Caco-2 (cell line): Measurements from ENCODE around the gene PPARGC1A. TPM values are rescaled to one million over a fixed set of nuclear protein-coding genes. Genes with fewer than 3 reads are reported as not detected.

Experiments used
- BruUV-seq: library from RNA; stranded (reverse); fragments of 400-500 nt; replicated peaks from 2 replicates; lab custom pipeline; 2021; lab: Mats Ljungman, UMichigan
- CTCF ChIA-PET: fragments of 300-600 bp; sonication (Branson Sonifier 250); formaldehyde crosslinking; loops from one replicate; lab custom pipeline; 2022; ENCODE audit warnings: antibody characterized with exemption; lab: Charles Lee
- POLR2A ChIA-PET: fragments of 300-600 bp; sonication (Branson Sonifier 250); formaldehyde crosslinking; loops from one replicate; lab custom pipeline; 2022; ENCODE audit warnings: antibody characterized with exemption; lab: Charles Lee
- DNase-seq, 2 experiments: peaks; one replicate each; pipeline versions ENCODE4 v3.0.0 to v3.0.0-alpha.2; 2020 to 2022
- H3K27me3 ChIP-seq: replicated peaks from 2 replicates; pipeline ENCODE4 v1.6.0; 2011; ENCODE audit warnings: low read length; ENCODE audit not compliant: control insufficient read depth, insufficient read depth
- H3K36me3 ChIP-seq: 2 replicates; pipeline ENCODE4 v1.5.1; 2011; ENCODE audit warnings: low read length; ENCODE audit not compliant: control insufficient read depth, insufficient read depth
- H3K4me1 ChIP-seq: fragments of 250-450 bp; sonication (Bioruptor Pico); 2 replicates; pipeline ENCODE4 v1.5.1; 2020; ENCODE audit warnings: mild to moderate bottlenecking
- H3K4me3 ChIP-seq: 2 replicates; pipeline ENCODE4 v1.5.1; 2011; ENCODE audit warnings: low read depth, mild to moderate bottlenecking, control low read depth, low read length
- H3K9me3 ChIP-seq: fragments of 250-450 bp; sonication (Bioruptor Pico); 2 replicates; pipeline ENCODE4 v1.5.1; 2020; ENCODE audit warnings: mild to moderate bottlenecking, moderate library complexity
- H3K27ac Mint-ChIP-seq: one replicate; pipeline ENCODE4 v1.8.0; 2022; ENCODE audit warnings: mixed read lengths; ENCODE audit not compliant: unreplicated experiment
- H3K27me3 Mint-ChIP-seq: one replicate; pipeline ENCODE4 v1.8.0; 2022; ENCODE audit warnings: mixed read lengths; ENCODE audit not compliant: insufficient read depth, unreplicated experiment
- H3K36me3 Mint-ChIP-seq: one replicate; pipeline ENCODE4 v1.8.0; 2022; ENCODE audit warnings: mild to moderate bottlenecking, mixed read lengths; ENCODE audit not compliant: insufficient read depth, unreplicated experiment
- H3K4me1 Mint-ChIP-seq: one replicate; pipeline ENCODE4 v1.8.0; 2022; ENCODE audit warnings: low read depth, mixed read lengths; ENCODE audit not compliant: unreplicated experiment
- H3K4me3 Mint-ChIP-seq: one replicate; pipeline ENCODE4 v1.8.0; 2022; ENCODE audit warnings: mild to moderate bottlenecking, moderate library complexity, mixed read lengths; ENCODE audit not compliant: unreplicated experiment
- H3K9me3 Mint-ChIP-seq: one replicate; pipeline ENCODE4 v1.8.0; 2022; ENCODE audit warnings: mixed read lengths; ENCODE audit not compliant: unreplicated experiment
- intact Hi-C: fragments of 100-400 bp; cut with micrococcal nuclease; formaldehyde crosslinking; loops from one replicate; pipeline ENCODE4 v1.10.0; 2022; ENCODE audit not compliant: unreplicated experiment
- total RNA-seq: library from RNA; stranded (reverse); gene quantifications from 2 replicates; pipeline ENCODE4 v1.2.3, GENCODE V29; 2022
- TF ChIP-seq, protein P1 (sequence below), 2 experiments: fragments of 200-600 bp in 1 of 2; IDR thresholded peaks; 1 replicate in 1 of 2; 2 replicates in 1 of 2; pipeline versions ENCODE4 v1.5.1 to v1.8.0; 2011 to 2022; ENCODE audit warnings: antibody characterized with exemption in 1 of 2, control low read depth in 1 of 2, inconsistent platforms in 1 of 2, low read depth in 1 of 2, low read length in 1 of 2, mild to moderate bottlenecking in 1 of 2, moderate library complexity in 1 of 2; ENCODE audit not compliant: insufficient read depth in 1 of 2, severe bottlenecking in 1 of 2, unreplicated experiment in 1 of 2

The PPARGC1A gene
- total RNA-seq, 1 experiment from 2014 or later = not detected

DNA sequence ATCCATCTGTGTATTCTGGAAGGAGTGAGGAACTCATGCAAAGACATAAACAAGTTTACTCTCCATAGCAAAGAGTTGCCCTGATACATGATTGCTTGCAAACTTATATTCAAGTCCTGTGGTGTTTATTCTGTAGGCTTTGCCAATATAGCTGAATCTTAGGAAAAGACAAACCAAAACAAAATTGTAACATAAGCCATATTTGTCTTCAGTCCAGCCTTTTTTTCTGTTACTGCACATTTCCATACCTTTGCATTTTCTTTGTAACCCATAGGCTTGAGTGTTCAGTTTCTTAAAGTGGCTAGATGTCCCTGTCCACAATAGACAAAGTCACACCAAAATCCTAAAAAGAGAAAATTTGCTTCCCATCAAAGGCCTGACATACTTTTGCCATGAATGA is 120.4 kb downstream of the PPARGC1A start:
- DNase-seq = no peak
- TF ChIP-seq, protein P1, sequence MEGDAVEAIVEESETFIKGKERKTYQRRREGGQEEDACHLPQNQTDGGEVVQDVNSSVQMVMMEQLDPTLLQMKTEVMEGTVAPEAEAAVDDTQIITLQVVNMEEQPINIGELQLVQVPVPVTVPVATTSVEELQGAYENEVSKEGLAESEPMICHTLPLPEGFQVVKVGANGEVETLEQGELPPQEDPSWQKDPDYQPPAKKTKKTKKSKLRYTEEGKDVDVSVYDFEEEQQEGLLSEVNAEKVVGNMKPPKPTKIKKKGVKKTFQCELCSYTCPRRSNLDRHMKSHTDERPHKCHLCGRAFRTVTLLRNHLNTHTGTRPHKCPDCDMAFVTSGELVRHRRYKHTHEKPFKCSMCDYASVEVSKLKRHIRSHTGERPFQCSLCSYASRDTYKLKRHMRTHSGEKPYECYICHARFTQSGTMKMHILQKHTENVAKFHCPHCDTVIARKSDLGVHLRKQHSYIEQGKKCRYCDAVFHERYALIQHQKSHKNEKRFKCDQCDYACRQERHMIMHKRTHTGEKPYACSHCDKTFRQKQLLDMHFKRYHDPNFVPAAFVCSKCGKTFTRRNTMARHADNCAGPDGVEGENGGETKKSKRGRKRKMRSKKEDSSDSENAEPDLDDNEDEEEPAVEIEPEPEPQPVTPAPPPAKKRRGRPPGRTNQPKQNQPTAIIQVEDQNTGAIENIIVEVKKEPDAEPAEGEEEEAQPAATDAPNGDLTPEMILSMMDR (IDR thresholded peaks at IDR 0.05; ENCODE audit: insufficient read depth in 1 of 2, low read depth in 1 of 2, low read length in 1 of 2, severe bottlenecking in 1 of 2, unreplicated experiment in 1 of 2) = no peak
- Histone ChIP-seq H3K27me3 (no peaks in the 10 kb centered on the region), H3K4me3 (no peak overlapping the region), H3K9me3 (no peaks in the 10 kb centered on the region), H3K4me1 (no peaks in the 10 kb centered on the region), H3K36me3 (no peaks in the 10 kb centered on the region)
- no peak overlapping the region for H3K27ac Mint-ChIP-seq
- no peaks in the 10 kb centered on the region for H3K27me3 Mint-ChIP-seq
- BruUV-seq = no TSS peak
- no peak overlapping the region for H3K4me3 Mint-ChIP-seq
- ChIA-PET CTCF (no interaction called here), POLR2A (no interaction called here)
- H3K36me3 Mint-ChIP-seq = no peaks in the 10 kb centered on the region
- intact Hi-C loops = no loop called here
- H3K9me3 Mint-ChIP-seq = no peaks in the 10 kb centered on the region
- no peaks in the 10 kb centered on the region for H3K4me1 Mint-ChIP-seq

GRCh38 chr4:23768541-23768940 is 121.3 kb downstream of the PPARGC1A start:
- Mint-ChIP-seq H3K27me3 (no peaks in the 10 kb centered on the region), H3K9me3 (no peaks in the 10 kb centered on the region), H3K36me3 (no peaks in the 10 kb centered on the region), H3K27ac (no peak overlapping the region), H3K4me1 (no peaks in the 10 kb centered on the region), H3K4me3 (no peak overlapping the region)
- TF ChIP-seq, protein P1 (IDR thresholded peaks at IDR 0.05; ENCODE audit: insufficient read depth in 1 of 2, low read depth in 1 of 2, low read length in 1 of 2, severe bottlenecking in 1 of 2, unreplicated experiment in 1 of 2) = no peak
- H3K4me3 ChIP-seq = no peak overlapping the region
- POLR2A ChIA-PET = no interaction called here
- CTCF ChIA-PET = no interaction called here
- intact Hi-C loops = no loop called here
- H3K27me3 ChIP-seq = no peaks in the 10 kb centered on the region
- DNase-seq = no peak
- H3K4me1 ChIP-seq = no peaks in the 10 kb centered on the region
- H3K36me3 ChIP-seq = no peaks in the 10 kb centered on the region
- no TSS peak for BruUV-seq
- no peaks in the 10 kb centered on the region for H3K9me3 ChIP-seq

GRCh38 chr4:23766344-23766743 is 123.5 kb downstream of the PPARGC1A start:
- no peaks in the 10 kb centered on the region for H3K36me3 ChIP-seq
- no peak for DNase-seq
- peaks cover 9% of the 10 kb centered on the region for H3K9me3 Mint-ChIP-seq
- BruUV-seq = no TSS peak
- CTCF ChIA-PET = interaction anchor here (0.7 kb wide), 1 partner anchor 105 kb away, joined by 4 read pairs; no protein-coding TSS in a partner anchor
- no peaks in the 10 kb centered on the region for H3K4me1 ChIP-seq
- no peaks in the 10 kb centered on the region for H3K9me3 ChIP-seq
- POLR2A ChIA-PET = no interaction called here
- H3K27ac Mint-ChIP-seq = no peak overlapping the region
- H3K27me3 Mint-ChIP-seq = no peaks in the 10 kb centered on the region
- intact Hi-C loops = no loop called here
- H3K4me3 Mint-ChIP-seq = no peak overlapping the region
- TF ChIP-seq, protein P1 (IDR thresholded peaks at IDR 0.05; ENCODE audit: insufficient read depth in 1 of 2, low read depth in 1 of 2, low read length in 1 of 2, severe bottlenecking in 1 of 2, unreplicated experiment in 1 of 2) = no peak
- H3K27me3 ChIP-seq = no peaks in the 10 kb centered on the region
- H3K4me1 Mint-ChIP-seq = no peaks in the 10 kb centered on the region
- H3K4me3 ChIP-seq = no peak overlapping the region
- H3K36me3 Mint-ChIP-seq = no peaks in the 10 kb centered on the region
